Activated CD4-positive, alpha-beta T cell treated with anti-CD3 and anti-CD28 coated beads, Interleukin-2, amount 50 U/mL, for 48 hours (primary cell): Measurements from ENCODE around the gene SRPRB.

Source experiments
- DNase-seq, 2 experiments: peaks; one replicate each; pipeline ENCODE4 v3.0.0-alpha.2; 2020

Gene SRPRB

GRCh38 chr3:133849346-133849745 lies 43.7 kb downstream of the SRPRB start:
- no peak for DNase-seq

- no peak for DNase-seq
Observed at GRCh38 chr3:133850034-133850433, 44.4 kb downstream of the SRPRB start.

GRCh38 chr3:133851266-133851906 lies 45.8 kb downstream of the SRPRB start:
- peak; percentile 8 to 15 for DNase-seq

GRCh38 chr3:133851931-133852330 lies 46.3 kb downstream of the SRPRB start:
- DNase-seq = no peak

GRCh38 chr3:133853063-133853924 lies 47.7 kb downstream of the SRPRB start:
- no peak for DNase-seq

- DNase-seq = no peak
Observed at GRCh38 chr3:133853925-133854227, 48.3 kb downstream of the SRPRB start.

GRCh38 chr3:133854264-133855001 lies 48.8 kb downstream of the SRPRB start:
- no peak for DNase-seq

- no peak for DNase-seq
Observed at GRCh38 chr3:133855002-133855370, 49.4 kb downstream of the SRPRB start.

- no peak for DNase-seq
Observed at GRCh38 chr3:133855772-133856171, 50.2 kb downstream of the SRPRB start.

- DNase-seq = no peak
Observed at GRCh38 chr3:133856316-133856715, 50.7 kb downstream of the SRPRB start.

GRCh38 chr3:133857767-133858166 lies 52.2 kb downstream of the SRPRB start:
- no peak for DNase-seq

- no peak for DNase-seq
Observed at GRCh38 chr3:133859381-133860234, 54.0 kb downstream of the SRPRB start.

GRCh38 chr3:133860519-133860918 lies 54.9 kb downstream of the SRPRB start:
- DNase-seq = no peak

GRCh38 chr3:133862161-133862560 lies 56.5 kb downstream of the SRPRB start:
- DNase-seq = no peak

- DNase-seq = no peak
Observed at GRCh38 chr3:133863911-133864310, 58.3 kb downstream of the SRPRB start.

GRCh38 chr3:133864616-133865015 lies 59.0 kb downstream of the SRPRB start:
- no peak for DNase-seq

- no peak for DNase-seq
Observed at GRCh38 chr3:133865136-133865855, 59.7 kb downstream of the SRPRB start.

GRCh38 chr3:133866141-133866540 lies 60.5 kb downstream of the SRPRB start:
- no peak for DNase-seq

- no peak for DNase-seq
Observed at GRCh38 chr3:133868186-133868585, 62.6 kb downstream of the SRPRB start.

GRCh38 chr3:133868758-133869475 lies 63.3 kb downstream of the SRPRB start:
- DNase-seq = no peak

- no peak for DNase-seq
Observed at GRCh38 chr3:133869586-133869985, 64.0 kb downstream of the SRPRB start.

- DNase-seq = no peak
Observed at GRCh38 chr3:133870822-133871221, 65.2 kb downstream of the SRPRB start.
